ENCODE measurements around the gene PRR16.

The PRR16 gene

DNA sequence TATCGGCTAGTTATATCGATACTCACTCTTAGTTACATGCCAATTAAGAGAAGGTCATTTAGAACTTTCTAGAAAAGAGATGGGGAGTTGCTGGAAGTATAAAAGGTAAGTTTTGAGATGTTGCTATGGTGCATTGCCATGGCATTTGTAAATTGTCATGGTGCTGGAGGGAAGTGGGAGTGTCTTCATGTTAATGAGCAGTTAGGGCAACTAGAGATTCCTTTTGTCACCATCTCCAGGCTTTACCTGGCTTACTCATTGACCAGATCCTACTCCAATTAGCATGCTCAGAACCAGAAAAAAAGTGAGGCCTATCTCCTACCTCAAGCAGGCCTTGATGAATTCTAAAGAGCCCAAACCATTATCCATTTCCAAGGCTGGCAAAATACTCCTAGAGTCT, 82.8 kb downstream of the PRR16 start:
- ChIA-PET CTCF (no interaction called here), POLR2A (no interaction called here)
- no peak for DNase-seq (ENCODE audit: low read depth, low spot score)
- TF ChIP-seq, protein P1, sequence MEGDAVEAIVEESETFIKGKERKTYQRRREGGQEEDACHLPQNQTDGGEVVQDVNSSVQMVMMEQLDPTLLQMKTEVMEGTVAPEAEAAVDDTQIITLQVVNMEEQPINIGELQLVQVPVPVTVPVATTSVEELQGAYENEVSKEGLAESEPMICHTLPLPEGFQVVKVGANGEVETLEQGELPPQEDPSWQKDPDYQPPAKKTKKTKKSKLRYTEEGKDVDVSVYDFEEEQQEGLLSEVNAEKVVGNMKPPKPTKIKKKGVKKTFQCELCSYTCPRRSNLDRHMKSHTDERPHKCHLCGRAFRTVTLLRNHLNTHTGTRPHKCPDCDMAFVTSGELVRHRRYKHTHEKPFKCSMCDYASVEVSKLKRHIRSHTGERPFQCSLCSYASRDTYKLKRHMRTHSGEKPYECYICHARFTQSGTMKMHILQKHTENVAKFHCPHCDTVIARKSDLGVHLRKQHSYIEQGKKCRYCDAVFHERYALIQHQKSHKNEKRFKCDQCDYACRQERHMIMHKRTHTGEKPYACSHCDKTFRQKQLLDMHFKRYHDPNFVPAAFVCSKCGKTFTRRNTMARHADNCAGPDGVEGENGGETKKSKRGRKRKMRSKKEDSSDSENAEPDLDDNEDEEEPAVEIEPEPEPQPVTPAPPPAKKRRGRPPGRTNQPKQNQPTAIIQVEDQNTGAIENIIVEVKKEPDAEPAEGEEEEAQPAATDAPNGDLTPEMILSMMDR (IDR thresholded peaks at IDR 0.05; ENCODE audit: insufficient read depth, low read length, missing control alignments), result no peak
- no peak overlapping the region for H3K4me3 ChIP-seq (ENCODE audit: low read depth, low read length)

DNA sequence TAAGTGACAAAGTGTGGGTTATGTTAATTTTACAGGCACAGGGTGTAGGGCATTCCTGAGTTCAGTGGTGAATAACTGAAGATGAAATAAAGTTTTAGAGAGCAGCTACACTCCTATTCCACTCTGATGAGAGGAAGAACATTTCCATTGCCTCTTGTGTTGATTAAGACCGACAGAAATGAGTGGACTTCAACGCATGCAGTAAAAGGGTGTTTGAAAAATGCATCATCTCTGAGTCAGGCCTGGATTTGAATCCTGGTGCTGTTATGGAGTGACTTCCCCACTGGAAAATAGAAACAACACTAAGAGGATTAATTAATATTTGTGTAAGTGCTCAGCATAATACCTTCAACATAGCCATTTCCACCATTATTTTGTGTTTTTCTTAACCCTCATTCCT, 86.3 kb downstream of the PRR16 start:
- no peak for DNase-seq (ENCODE audit: low read depth, low spot score)
- TF ChIP-seq, protein P1 (IDR thresholded peaks at IDR 0.05; ENCODE audit: insufficient read depth, low read length, missing control alignments), result no peak
- ChIA-PET CTCF (no interaction called here), POLR2A (no interaction called here)
- H3K4me3 ChIP-seq (ENCODE audit: low read depth, low read length), result no peak overlapping the region

GRCh38 chr5:120552638-120553037, 88.5 kb downstream of the PRR16 start:
- TF ChIP-seq, protein P1 (IDR thresholded peaks at IDR 0.05; ENCODE audit: insufficient read depth, low read length, missing control alignments), result no peak
- no peak overlapping the region for H3K4me3 ChIP-seq (ENCODE audit: low read depth, low read length)
- POLR2A ChIA-PET, result no interaction called here
- no peak for DNase-seq (ENCODE audit: low read depth, low spot score)
- CTCF ChIA-PET, result no interaction called here

DNA sequence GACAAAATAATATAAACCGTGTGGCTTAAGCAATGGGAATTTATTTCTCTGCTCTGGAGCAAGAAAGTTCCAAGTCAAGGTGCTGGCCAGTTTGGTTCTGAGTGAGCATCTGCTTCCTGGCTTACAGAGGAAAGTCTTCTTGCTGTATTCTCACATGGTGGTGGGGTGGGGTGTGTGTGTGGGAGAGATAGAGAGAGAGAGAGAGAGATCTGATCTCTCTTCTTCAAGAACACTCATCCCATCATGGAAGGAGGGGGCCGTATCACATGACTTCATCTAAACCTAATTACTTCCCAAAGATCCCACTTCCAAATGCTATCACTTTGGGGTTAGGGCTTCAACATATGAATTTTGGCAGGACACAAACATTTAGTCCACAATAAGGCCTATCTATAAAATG, 91.2 kb downstream of the PRR16 start:
- ChIA-PET CTCF (no interaction called here), POLR2A (no interaction called here)
- H3K4me3 ChIP-seq (ENCODE audit: low read depth, low read length), result no peak overlapping the region
- TF ChIP-seq, protein P1 (IDR thresholded peaks at IDR 0.05; ENCODE audit: insufficient read depth, low read length, missing control alignments), result no peak
- no peak for DNase-seq (ENCODE audit: low read depth, low spot score)

GRCh38 chr5:120564013-120564412, 99.9 kb downstream of the PRR16 start:
- DNase-seq (ENCODE audit: low read depth, low spot score), result no peak

DNA sequence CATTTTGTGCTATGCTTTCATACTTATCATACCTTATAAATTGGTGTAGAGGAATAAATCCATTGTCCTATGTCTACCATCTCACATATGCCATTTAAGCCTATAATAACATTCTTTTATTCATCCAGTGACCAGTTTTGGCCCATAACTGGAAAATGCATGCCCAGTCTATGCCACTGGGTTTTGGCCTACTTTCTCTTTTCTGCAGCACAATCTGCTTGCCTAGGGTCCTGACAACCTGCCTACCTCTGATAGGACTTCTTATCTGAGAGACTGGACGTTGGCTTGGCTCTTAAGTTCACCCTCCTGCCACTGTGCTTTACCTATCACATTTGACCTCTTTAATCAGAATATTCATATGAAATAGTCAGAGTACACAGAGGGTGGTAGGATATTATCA, 103.0 kb downstream of the PRR16 start:
- CTCF ChIA-PET, result no interaction called here

More at GRCh38 chr5:120564013-120564412, 99.9 kb downstream of the PRR16 start:
- H3K4me3 ChIP-seq (ENCODE audit: low read depth, low read length), result no peak overlapping the region
- TF ChIP-seq, protein P1 (IDR thresholded peaks at IDR 0.05; ENCODE audit: insufficient read depth, low read length, missing control alignments), result no peak
- ChIA-PET CTCF (no interaction called here), POLR2A (no interaction called here)

More for the DNA sequence above, 103.0 kb downstream of the PRR16 start:
- H3K4me3 ChIP-seq (ENCODE audit: low read depth, low read length), result no peak overlapping the region
- TF ChIP-seq, protein P1 (IDR thresholded peaks at IDR 0.05; ENCODE audit: insufficient read depth, low read length, missing control alignments), result no peak
- POLR2A ChIA-PET, result no interaction called here
- no peak for DNase-seq (ENCODE audit: low read depth, low spot score)
